Neural crest cell (in vitro differentiated cells): ENCODE results near the gene ELMO1. TPM values are rescaled to one million over a fixed set of nuclear protein-coding genes. Genes with fewer than 3 reads are reported as not detected.

ENCODE experiments used
- DNase-seq: peaks from one replicate; pipeline ENCODE4 v3.0.0; 2021; ENCODE audit warnings: low read depth, mixed read lengths, low spot score
- H3K27ac Mint-ChIP-seq: one replicate; pipeline ENCODE4 v1.8.0; 2021; ENCODE audit warnings: mild to moderate bottlenecking, mixed read lengths; ENCODE audit not compliant: unreplicated experiment
- H3K27me3 Mint-ChIP-seq: 2 replicates; pipeline ENCODE4 v1.8.0; 2021; ENCODE audit warnings: low read depth, mild to moderate bottlenecking, mixed read lengths
- H3K36me3 Mint-ChIP-seq: 2 replicates; pipeline ENCODE4 v1.8.0; 2021; ENCODE audit warnings: low read depth, mild to moderate bottlenecking, mixed read lengths
- H3K4me1 Mint-ChIP-seq: 2 replicates; pipeline ENCODE4 v1.8.0; 2021; ENCODE audit warnings: mixed read lengths
- H3K4me3 Mint-ChIP-seq: one replicate; pipeline ENCODE4 v1.8.0; 2021; ENCODE audit warnings: mild to moderate bottlenecking, mixed read lengths
- H3K9me3 Mint-ChIP-seq: 2 replicates; pipeline ENCODE4 v1.8.0; 2021; ENCODE audit warnings: mixed read lengths
- total RNA-seq: library from RNA; stranded (reverse); gene quantifications from 2 replicates; pipeline ENCODE4 v1.2.1, GENCODE V29; 2021
- TF ChIP-seq, protein P1 (sequence below): fragments of 200-600 bp; sonication (generic); conservative IDR thresholded peaks from 2 replicates; pipeline ENCODE4 v1.5.0; 2021; ENCODE audit warnings: antibody characterized with exemption, mild to moderate bottlenecking

Gene ELMO1
- total RNA-seq, 1 donor from 2014 or later, result 7.4 TPM

DNA sequence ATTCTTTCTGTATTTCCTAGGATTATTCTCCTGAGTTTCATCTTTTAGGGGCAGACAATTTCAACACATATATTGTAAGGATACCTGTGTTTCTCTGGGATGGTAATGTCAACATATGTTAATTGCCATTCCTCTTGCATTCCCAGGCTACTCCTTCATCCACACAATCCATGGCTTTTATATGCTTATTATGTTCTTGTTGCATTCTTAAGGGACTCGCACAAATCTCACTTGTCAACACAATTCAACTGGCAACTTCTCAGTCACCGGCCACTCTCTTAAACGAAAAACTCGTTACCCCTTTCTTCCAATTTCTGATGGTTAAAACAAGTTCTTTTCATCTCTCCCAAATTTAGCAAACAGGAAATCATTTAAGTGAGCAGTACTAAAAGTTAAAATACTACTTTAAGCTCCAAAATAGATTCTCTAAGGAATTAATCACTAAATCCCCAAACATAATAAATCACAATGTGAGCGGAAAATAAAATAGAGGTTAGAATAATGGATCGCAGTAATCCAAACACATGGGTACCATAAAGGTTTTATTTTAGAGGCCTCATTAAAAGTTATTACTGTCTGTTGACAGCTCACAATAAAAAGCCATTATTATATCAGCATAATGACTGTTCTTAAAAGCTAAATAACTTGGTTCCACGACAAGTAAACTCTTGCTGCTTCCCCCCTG lies 223.2 kb downstream of the ELMO1 start:
- no peak overlapping the region for H3K27ac Mint-ChIP-seq
- TF ChIP-seq, protein P1, sequence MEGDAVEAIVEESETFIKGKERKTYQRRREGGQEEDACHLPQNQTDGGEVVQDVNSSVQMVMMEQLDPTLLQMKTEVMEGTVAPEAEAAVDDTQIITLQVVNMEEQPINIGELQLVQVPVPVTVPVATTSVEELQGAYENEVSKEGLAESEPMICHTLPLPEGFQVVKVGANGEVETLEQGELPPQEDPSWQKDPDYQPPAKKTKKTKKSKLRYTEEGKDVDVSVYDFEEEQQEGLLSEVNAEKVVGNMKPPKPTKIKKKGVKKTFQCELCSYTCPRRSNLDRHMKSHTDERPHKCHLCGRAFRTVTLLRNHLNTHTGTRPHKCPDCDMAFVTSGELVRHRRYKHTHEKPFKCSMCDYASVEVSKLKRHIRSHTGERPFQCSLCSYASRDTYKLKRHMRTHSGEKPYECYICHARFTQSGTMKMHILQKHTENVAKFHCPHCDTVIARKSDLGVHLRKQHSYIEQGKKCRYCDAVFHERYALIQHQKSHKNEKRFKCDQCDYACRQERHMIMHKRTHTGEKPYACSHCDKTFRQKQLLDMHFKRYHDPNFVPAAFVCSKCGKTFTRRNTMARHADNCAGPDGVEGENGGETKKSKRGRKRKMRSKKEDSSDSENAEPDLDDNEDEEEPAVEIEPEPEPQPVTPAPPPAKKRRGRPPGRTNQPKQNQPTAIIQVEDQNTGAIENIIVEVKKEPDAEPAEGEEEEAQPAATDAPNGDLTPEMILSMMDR, result no peak
- no peaks in the 10 kb centered on the region for H3K36me3 Mint-ChIP-seq
- peaks cover 5% of the 10 kb centered on the region for H3K4me1 Mint-ChIP-seq
- H3K27me3 Mint-ChIP-seq, result no peaks in the 10 kb centered on the region
- H3K4me3 Mint-ChIP-seq, result no peak overlapping the region
- no peak for DNase-seq
- no peaks in the 10 kb centered on the region for H3K9me3 Mint-ChIP-seq

- DNase-seq, result no peak
- Mint-ChIP-seq H3K9me3 (no peaks in the 10 kb centered on the region), H3K36me3 (no peaks in the 10 kb centered on the region), H3K27me3 (no peaks in the 10 kb centered on the region), H3K4me1 (peaks cover 5% of the 10 kb centered on the region), H3K27ac (no peak overlapping the region), H3K4me3 (no peak overlapping the region)
- TF ChIP-seq, protein P1, result no peak
These were observed 223.9 kb downstream of the ELMO1 start for GRCh38 chr7:37224746-37225145.

DNA sequence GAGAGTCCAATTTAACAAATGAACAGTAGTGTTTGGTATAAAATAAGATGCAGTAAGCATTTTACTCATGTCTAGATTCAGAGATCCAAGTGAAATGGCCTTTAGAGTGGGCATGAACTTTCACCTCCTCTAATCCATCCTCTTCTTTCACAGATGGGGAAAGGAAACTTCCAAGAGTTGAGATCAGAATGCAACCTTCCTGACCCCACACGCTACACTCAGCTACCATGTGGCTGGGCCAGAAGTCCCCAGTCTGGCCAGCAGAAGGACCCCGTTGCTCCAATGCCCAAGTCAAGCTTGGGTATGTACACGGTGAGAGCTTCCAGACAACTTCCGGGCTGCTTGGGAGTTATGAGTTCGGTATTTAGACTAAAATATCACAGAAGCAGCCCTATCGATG lies 228.0 kb downstream of the ELMO1 start:
- Mint-ChIP-seq H3K27me3 (no peaks in the 10 kb centered on the region), H3K9me3 (no peaks in the 10 kb centered on the region), H3K4me1 (peaks cover 12% of the 10 kb centered on the region), H3K27ac (no peak overlapping the region), H3K4me3 (no peak overlapping the region), H3K36me3 (no peaks in the 10 kb centered on the region)
- TF ChIP-seq, protein P1, result no peak
- DNase-seq, result no peak

GRCh38 chr7:37218956-37219355 lies 229.7 kb downstream of the ELMO1 start:
- H3K4me3 Mint-ChIP-seq, result no peak overlapping the region
- no peak overlapping the region for H3K27ac Mint-ChIP-seq
- no peaks in the 10 kb centered on the region for H3K36me3 Mint-ChIP-seq
- H3K4me1 Mint-ChIP-seq, result peaks cover 22% of the 10 kb centered on the region
- no peak for DNase-seq
- no peaks in the 10 kb centered on the region for H3K9me3 Mint-ChIP-seq
- TF ChIP-seq, protein P1, result no peak
- no peaks in the 10 kb centered on the region for H3K27me3 Mint-ChIP-seq

- TF ChIP-seq, protein P1, result no peak
- no peaks in the 10 kb centered on the region for H3K27me3 Mint-ChIP-seq
- no peak for DNase-seq
- no peaks in the 10 kb centered on the region for H3K36me3 Mint-ChIP-seq
- H3K27ac Mint-ChIP-seq, result no peak overlapping the region
- no peaks in the 10 kb centered on the region for H3K9me3 Mint-ChIP-seq
- H3K4me1 Mint-ChIP-seq, result peaks cover 22% of the 10 kb centered on the region
- H3K4me3 Mint-ChIP-seq, result no peak overlapping the region
These were observed 231.7 kb downstream of the ELMO1 start for GRCh38 chr7:37216923-37217322.
